ENCODE measurements around the gene CCNY.
A peak's percentile ranks its signal among the peaks of the same experiment; 100 is the strongest.

Gene CCNY

GRCh38 chr10:35467186-35467585 is 130.9 kb downstream of the CCNY start:
- Histone ChIP-seq H3K36me3 (ENCODE audit: insufficient read depth, low read length) (no peaks in the 10 kb centered on the region), H3K4me1 (ENCODE audit: insufficient read depth, low read length) (peaks cover 71% of the 10 kb centered on the region), H3K9ac (ENCODE audit: low read depth, low read length) (no peak overlapping the region), H3K9me3 (ENCODE audit: insufficient read depth, low read depth, low read length) (no peaks in the 10 kb centered on the region), H3K27me3 (ENCODE audit: insufficient read depth, low read length) (no peaks in the 10 kb centered on the region), H3K4me3 (ENCODE audit: low read length) (no peak overlapping the region), H3K27ac (ENCODE audit: low read depth, low read length) (no peak overlapping the region)

GRCh38 chr10:35470248-35470924 is 134.1 kb downstream of the CCNY start:
- H3K27ac ChIP-seq (ENCODE audit: low read depth, low read length): peak overlapping the region; percentile 45; the same call in 1 of the 2 replicates
- no peak overlapping the region for H3K4me3 ChIP-seq (ENCODE audit: low read length)
- H3K9ac ChIP-seq (ENCODE audit: low read depth, low read length): no peak overlapping the region
- no peaks in the 10 kb centered on the region for H3K36me3 ChIP-seq (ENCODE audit: insufficient read depth, low read length)
- peaks cover 51% of the 10 kb centered on the region for H3K4me1 ChIP-seq (ENCODE audit: insufficient read depth, low read length)
- 72% methylated on average over 9 of the region's 9 CpGs for WGBS
- no peaks in the 10 kb centered on the region for H3K9me3 ChIP-seq (ENCODE audit: insufficient read depth, low read depth, low read length)
- H3K27me3 ChIP-seq (ENCODE audit: insufficient read depth, low read length): no peaks in the 10 kb centered on the region

- H3K4me1 ChIP-seq (ENCODE audit: insufficient read depth, low read length): peaks cover 45% of the 10 kb centered on the region
- H3K27me3 ChIP-seq (ENCODE audit: insufficient read depth, low read length): no peaks in the 10 kb centered on the region
- WGBS: 88% methylated on average over 5 of the region's 5 CpGs
- no peaks in the 10 kb centered on the region for H3K36me3 ChIP-seq (ENCODE audit: insufficient read depth, low read length)
- H3K9ac ChIP-seq (ENCODE audit: low read depth, low read length): no peak overlapping the region
- peak overlapping the region; percentile 45; the same call in 1 of the 2 replicates for H3K27ac ChIP-seq (ENCODE audit: low read depth, low read length)
- no peak overlapping the region for H3K4me3 ChIP-seq (ENCODE audit: low read length)
- H3K9me3 ChIP-seq (ENCODE audit: insufficient read depth, low read depth, low read length): no peaks in the 10 kb centered on the region
Measured at GRCh38 chr10:35470925-35471315, 134.6 kb downstream of the CCNY start.

GRCh38 chr10:35471435-35471834 is 135.1 kb downstream of the CCNY start:
- Histone ChIP-seq H3K9ac (ENCODE audit: low read depth, low read length) (no peak overlapping the region), H3K36me3 (ENCODE audit: insufficient read depth, low read length) (no peaks in the 10 kb centered on the region), H3K27ac (ENCODE audit: low read depth, low read length) (no peak overlapping the region), H3K27me3 (ENCODE audit: insufficient read depth, low read length) (no peaks in the 10 kb centered on the region), H3K4me1 (ENCODE audit: insufficient read depth, low read length) (peaks cover 41% of the 10 kb centered on the region), H3K4me3 (ENCODE audit: low read length) (no peak overlapping the region), H3K9me3 (ENCODE audit: insufficient read depth, low read depth, low read length) (no peaks in the 10 kb centered on the region)
- WGBS: 90% methylated on average over 3 of the region's 3 CpGs

GRCh38 chr10:35480142-35480541 is 143.8 kb downstream of the CCNY start:
- H3K9ac ChIP-seq (ENCODE audit: low read depth, low read length): no peak overlapping the region
- no peaks in the 10 kb centered on the region for H3K9me3 ChIP-seq (ENCODE audit: insufficient read depth, low read depth, low read length)
- 84% methylated on average over 9 of the region's 9 CpGs for WGBS
- H3K36me3 ChIP-seq (ENCODE audit: insufficient read depth, low read length): no peaks in the 10 kb centered on the region; the same call in 1 of the 2 replicates
- H3K4me1 ChIP-seq (ENCODE audit: insufficient read depth, low read length): no peaks in the 10 kb centered on the region
- H3K4me3 ChIP-seq (ENCODE audit: low read length): no peak overlapping the region
- H3K27ac ChIP-seq (ENCODE audit: low read depth, low read length): no peak overlapping the region
- no peaks in the 10 kb centered on the region for H3K27me3 ChIP-seq (ENCODE audit: insufficient read depth, low read length)

- Histone ChIP-seq H3K4me3 (ENCODE audit: low read length) (no peak overlapping the region), H3K9me3 (ENCODE audit: insufficient read depth, low read depth, low read length) (no peaks in the 10 kb centered on the region), H3K27me3 (ENCODE audit: insufficient read depth, low read length) (no peaks in the 10 kb centered on the region), H3K9ac (ENCODE audit: low read depth, low read length) (no peak overlapping the region), H3K36me3 (ENCODE audit: insufficient read depth, low read length) (no peaks in the 10 kb centered on the region; the same call in 1 of the 2 replicates), H3K4me1 (ENCODE audit: insufficient read depth, low read length) (no peaks in the 10 kb centered on the region), H3K27ac (ENCODE audit: low read depth, low read length) (no peak overlapping the region)
- 92% methylated on average over 2 of the region's 2 CpGs for WGBS
Measured at GRCh38 chr10:35481413-35481812, 145.1 kb downstream of the CCNY start.

- no peaks in the 10 kb centered on the region for H3K4me1 ChIP-seq (ENCODE audit: insufficient read depth, low read length)
- H3K4me3 ChIP-seq (ENCODE audit: low read length): no peak overlapping the region
- H3K9me3 ChIP-seq (ENCODE audit: insufficient read depth, low read depth, low read length): no peaks in the 10 kb centered on the region
- H3K9ac ChIP-seq (ENCODE audit: low read depth, low read length): no peak overlapping the region
- WGBS: 93% methylated on average over 5 of the region's 5 CpGs
- H3K36me3 ChIP-seq (ENCODE audit: insufficient read depth, low read length): no peaks in the 10 kb centered on the region; the same call in 1 of the 2 replicates
- no peak overlapping the region for H3K27ac ChIP-seq (ENCODE audit: low read depth, low read length)
- H3K27me3 ChIP-seq (ENCODE audit: insufficient read depth, low read length): no peaks in the 10 kb centered on the region
Measured at GRCh38 chr10:35486297-35486990, 150.1 kb downstream of the CCNY start.

- H3K27me3 ChIP-seq (ENCODE audit: insufficient read depth, low read length): no peaks in the 10 kb centered on the region
- no peak overlapping the region for H3K27ac ChIP-seq (ENCODE audit: low read depth, low read length)
- no peaks in the 10 kb centered on the region; the same call in 1 of the 2 replicates for H3K36me3 ChIP-seq (ENCODE audit: insufficient read depth, low read length)
- H3K9me3 ChIP-seq (ENCODE audit: insufficient read depth, low read depth, low read length): no peaks in the 10 kb centered on the region
- H3K4me1 ChIP-seq (ENCODE audit: insufficient read depth, low read length): peaks cover 7% of the 10 kb centered on the region
- no peak overlapping the region for H3K4me3 ChIP-seq (ENCODE audit: low read length)
- H3K9ac ChIP-seq (ENCODE audit: low read depth, low read length): no peak overlapping the region
- 95% methylated on average over 5 of the region's 5 CpGs for WGBS
Measured at GRCh38 chr10:35487336-35488034, 151.2 kb downstream of the CCNY start.

- Histone ChIP-seq H3K4me1 (ENCODE audit: insufficient read depth, low read length) (peaks cover 15% of the 10 kb centered on the region), H3K4me3 (ENCODE audit: low read length) (no peak overlapping the region), H3K9me3 (ENCODE audit: insufficient read depth, low read depth, low read length) (no peaks in the 10 kb centered on the region), H3K36me3 (ENCODE audit: insufficient read depth, low read length) (no peaks in the 10 kb centered on the region; the same call in 1 of the 2 replicates), H3K27ac (ENCODE audit: low read depth, low read length) (no peak overlapping the region), H3K27me3 (ENCODE audit: insufficient read depth, low read length) (no peaks in the 10 kb centered on the region), H3K9ac (ENCODE audit: low read depth, low read length) (no peak overlapping the region)
- 94% methylated on average over 9 of the region's 9 CpGs for WGBS
Measured at GRCh38 chr10:35488228-35488627, 151.9 kb downstream of the CCNY start.

GRCh38 chr10:35492386-35493195 is 156.3 kb downstream of the CCNY start:
- Histone ChIP-seq H3K9ac (ENCODE audit: low read depth, low read length) (no peak overlapping the region), H3K4me3 (ENCODE audit: low read length) (no peak overlapping the region), H3K36me3 (ENCODE audit: insufficient read depth, low read length) (no peaks in the 10 kb centered on the region), H3K9me3 (ENCODE audit: insufficient read depth, low read depth, low read length) (no peaks in the 10 kb centered on the region), H3K4me1 (ENCODE audit: insufficient read depth, low read length) (peaks cover 29% of the 10 kb centered on the region), H3K27me3 (ENCODE audit: insufficient read depth, low read length) (no peaks in the 10 kb centered on the region), H3K27ac (ENCODE audit: low read depth, low read length) (no peak overlapping the region)
- 75% methylated on average over 8 of the region's 10 CpGs for WGBS
